Esophagus squamous epithelium (tissue), 4 donors: ENCODE data around the gene C1orf50.

Experiments
- POLR2A ChIP-seq, 4 donors: fragments of 450-650 bp; IDR thresholded peaks; one replicate each; pipeline ENCODE4 v1.6.1; 2017; ENCODE audit warnings: antibody characterized with exemption in 4 of 4, mild to moderate bottlenecking in 4 of 4, moderate library complexity in 3 of 4
- TF ChIP-seq, protein P1 (sequence below), 6 experiments: fragments of 450-650 bp in 4 of 6; fragments of 200-600 bp in 2 of 6; sonication (generic) in 2 of 6; IDR thresholded peaks; one replicate each; pipeline ENCODE4 v1.5.1; 2016 to 2019; ENCODE audit warnings: antibody characterized with exemption in 6 of 6, mild to moderate bottlenecking in 4 of 6, moderate library complexity in 4 of 6

DNA sequence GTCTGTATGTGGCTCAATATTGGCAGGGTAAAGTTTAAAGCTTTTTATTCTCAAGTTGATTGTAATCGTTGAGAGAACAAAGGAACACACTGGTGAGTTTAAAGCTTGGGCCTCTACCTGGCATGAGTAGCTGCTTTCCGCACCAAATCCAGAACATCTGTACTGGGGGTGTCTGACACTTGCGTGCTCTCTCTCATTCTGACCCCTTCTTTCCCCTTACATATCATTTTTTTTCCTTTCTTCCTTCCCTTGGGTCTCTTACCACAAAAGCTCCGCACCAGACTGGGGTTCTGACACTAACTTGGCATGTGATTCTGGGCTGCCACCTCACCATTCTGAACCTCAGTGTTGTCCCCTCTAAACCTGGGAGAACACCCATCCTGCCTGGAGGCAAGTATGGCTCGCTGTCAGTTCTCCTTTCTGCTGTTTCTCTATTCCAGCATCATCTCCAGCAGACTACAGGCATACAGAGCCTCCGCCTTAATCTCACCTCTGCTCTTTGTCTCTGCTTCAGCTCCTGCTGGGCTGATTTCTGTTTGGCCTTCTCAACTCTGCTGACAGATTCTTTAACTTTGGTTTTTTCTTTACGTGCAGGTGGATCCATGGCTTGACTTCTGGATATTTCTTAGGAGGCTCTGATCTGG, 49.0 kb downstream of the C1orf50 start:
- TF ChIP-seq, protein P1, sequence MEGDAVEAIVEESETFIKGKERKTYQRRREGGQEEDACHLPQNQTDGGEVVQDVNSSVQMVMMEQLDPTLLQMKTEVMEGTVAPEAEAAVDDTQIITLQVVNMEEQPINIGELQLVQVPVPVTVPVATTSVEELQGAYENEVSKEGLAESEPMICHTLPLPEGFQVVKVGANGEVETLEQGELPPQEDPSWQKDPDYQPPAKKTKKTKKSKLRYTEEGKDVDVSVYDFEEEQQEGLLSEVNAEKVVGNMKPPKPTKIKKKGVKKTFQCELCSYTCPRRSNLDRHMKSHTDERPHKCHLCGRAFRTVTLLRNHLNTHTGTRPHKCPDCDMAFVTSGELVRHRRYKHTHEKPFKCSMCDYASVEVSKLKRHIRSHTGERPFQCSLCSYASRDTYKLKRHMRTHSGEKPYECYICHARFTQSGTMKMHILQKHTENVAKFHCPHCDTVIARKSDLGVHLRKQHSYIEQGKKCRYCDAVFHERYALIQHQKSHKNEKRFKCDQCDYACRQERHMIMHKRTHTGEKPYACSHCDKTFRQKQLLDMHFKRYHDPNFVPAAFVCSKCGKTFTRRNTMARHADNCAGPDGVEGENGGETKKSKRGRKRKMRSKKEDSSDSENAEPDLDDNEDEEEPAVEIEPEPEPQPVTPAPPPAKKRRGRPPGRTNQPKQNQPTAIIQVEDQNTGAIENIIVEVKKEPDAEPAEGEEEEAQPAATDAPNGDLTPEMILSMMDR (IDR thresholded peaks at IDR 0.05), result no peak
- TF ChIP-seq POLR2A (IDR thresholded peaks at IDR 0.05), result no peak
